H1 (cell line): ENCODE measurements around the gene THYN1. TPM values are rescaled to one million over a fixed set of nuclear protein-coding genes. Genes with fewer than 3 reads are reported as not detected.

Source experiments
- CTCF ChIA-PET: fragments of 300-600 bp; sonication (Branson Sonifier 250); formaldehyde crosslinking; loops from one replicate; lab custom pipeline; 2021; ENCODE audit not compliant: partially characterized antibody; lab: Charles Lee
- POLR2A ChIA-PET: fragments of 300-600 bp; sonication (Branson Sonifier 250); formaldehyde crosslinking; loops from one replicate; lab custom pipeline; 2021; ENCODE audit warnings: inconsistent platforms; ENCODE audit not compliant: partially characterized antibody; lab: Charles Lee
- DNase-seq, 2 experiments: peaks; one replicate each; pipeline versions ENCODE4 v3.0.0 to v3.0.0-alpha.2; 2010 to 2022; ENCODE audit warnings: low spot score in 2 of 2, low read depth in 1 of 2, mixed read lengths in 1 of 2
- FAIRE-seq: peaks from 2 replicates; lab custom pipeline; 2011; peaks lifted over from hg19 to GRCh38; lab: Jason Lieb, UNC
- H2AFZ ChIP-seq: 2 replicates; pipeline ENCODE4 v1.8.1; 2012; ENCODE audit warnings: low read length, inconsistent platforms
- H2AK5ac ChIP-seq: 2 replicates; pipeline ENCODE4 v1.6.1; 2013; ENCODE audit warnings: low read depth, low read length
- H2BK120ac ChIP-seq: replicated peaks from 2 replicates; pipeline ENCODE3; 2013; ENCODE audit warnings: low read depth, low read length, inconsistent platforms
- H2BK12ac ChIP-seq: 2 replicates; pipeline ENCODE4 v1.6.1; 2013; ENCODE audit warnings: low read depth, low read length
- H2BK15ac ChIP-seq: 2 replicates; pipeline ENCODE4 v1.6.1; 2013; ENCODE audit warnings: low read length
- H2BK20ac ChIP-seq: 2 replicates; pipeline ENCODE4 v1.6.1; 2013; ENCODE audit warnings: low read length
- H2BK5ac ChIP-seq: 2 replicates; pipeline ENCODE4 v1.6.1; 2013; ENCODE audit warnings: low read depth, low read length
- H3K14ac ChIP-seq: 2 replicates; pipeline ENCODE4 v1.6.1; 2013; ENCODE audit warnings: inconsistent platforms; ENCODE audit not compliant: insufficient read length
- H3K18ac ChIP-seq: 2 replicates; pipeline ENCODE4 v1.6.1; 2013; ENCODE audit warnings: low read length; ENCODE audit errors: extremely low read depth
- H3K23ac ChIP-seq: 2 replicates; pipeline ENCODE4 v1.6.1; 2013; ENCODE audit warnings: inconsistent platforms; ENCODE audit not compliant: insufficient read length
- H3K23me2 ChIP-seq: 2 replicates; pipeline ENCODE4 v1.6.1; 2013; ENCODE audit warnings: low read depth, low read length
- H3K27ac ChIP-seq: 2 replicates; pipeline ENCODE4 v1.6.1; 2011; ENCODE audit warnings: low read depth, low read length, inconsistent platforms
- H3K27me3 ChIP-seq, 4 experiments: replicated peaks in 1 of 4; 1 replicate in 1 of 4; 2 replicates in 3 of 4; pipeline versions ENCODE4 v1.6.1 to v1.8.1; 2011 to 2013; ENCODE audit warnings: low read length in 3 of 4, mild to moderate bottlenecking in 3 of 4, inconsistent platforms in 2 of 4, mixed read lengths in 2 of 4, moderate library complexity in 1 of 4; ENCODE audit not compliant: control insufficient read depth in 3 of 4, insufficient read depth in 3 of 4; ENCODE audit errors: extremely low read depth in 1 of 4
- H3K36me3 ChIP-seq, 4 experiments: 2 replicates each; pipeline versions ENCODE4 v1.6.1 to v1.8.1; 2011 to 2013; ENCODE audit warnings: mild to moderate bottlenecking in 4 of 4, low read length in 3 of 4, moderate library complexity in 2 of 4, control low read depth in 1 of 4, inconsistent platforms in 1 of 4; ENCODE audit not compliant: insufficient read depth in 4 of 4, control insufficient read depth in 2 of 4
- H3K4ac ChIP-seq: replicated peaks from 2 replicates; pipeline ENCODE3; 2013; ENCODE audit warnings: low read length, low read depth, mixed read lengths, inconsistent platforms; ENCODE audit not compliant: insufficient read length
- H3K4me1 ChIP-seq, 4 experiments: replicated peaks in 1 of 4; 1 replicate in 1 of 4; 2 replicates in 3 of 4; pipeline versions ENCODE4 v1.6.1 to v1.8.1; 2011 to 2013; ENCODE audit warnings: low read length in 3 of 4, inconsistent platforms in 2 of 4, mixed read lengths in 1 of 4; ENCODE audit not compliant: insufficient read depth in 4 of 4, control insufficient read depth in 3 of 4
- H3K4me2 ChIP-seq, 2 experiments: 2 replicates each; pipeline versions ENCODE4 v1.6.1 to v1.8.1; 2011 to 2013; ENCODE audit warnings: low read depth in 2 of 2, low read length in 2 of 2, control low read depth in 1 of 2, inconsistent platforms in 1 of 2, mild to moderate bottlenecking in 1 of 2; ENCODE audit not compliant: insufficient read depth in 1 of 2
- H3K4me3 ChIP-seq, 4 experiments: fragments of 200-600, 300-600 bp in 1 of 4; sonication (generic), shearing (Covaris generic), sonication (Bioruptor Twin) in 1 of 4; 2 replicates each; pipeline versions ENCODE4 v1.5.1 to v1.8.1; 2011 to 2016; ENCODE audit warnings: low read length in 4 of 4, low read depth in 3 of 4, control low read depth in 2 of 4, inconsistent platforms in 2 of 4, mild to moderate bottlenecking in 2 of 4, mixed read lengths in 1 of 4, moderate library complexity in 1 of 4; ENCODE audit not compliant: insufficient read depth in 2 of 4; ENCODE audit errors: extremely low read depth in 1 of 4
- H3K56ac ChIP-seq: replicated peaks from 2 replicates; pipeline ENCODE3; 2013; ENCODE audit warnings: low read depth, mild to moderate bottlenecking, mixed read lengths, low read length, inconsistent platforms; ENCODE audit not compliant: insufficient read length
- H3K79me1 ChIP-seq: 2 replicates; pipeline ENCODE4 v1.6.1; 2013; ENCODE audit warnings: low read depth, low read length, control low read depth
- H3K79me2 ChIP-seq, 2 experiments: 2 replicates each; pipeline versions ENCODE4 v1.6.1 to v1.8.1; 2012 to 2013; ENCODE audit warnings: low read length in 2 of 2, mild to moderate bottlenecking in 2 of 2, inconsistent platforms in 1 of 2; ENCODE audit not compliant: insufficient read depth in 2 of 2, control insufficient read depth in 1 of 2
- H3K9ac ChIP-seq, 4 experiments: replicated peaks in 1 of 4; 1 replicate in 1 of 4; 2 replicates in 3 of 4; pipeline versions ENCODE4 v1.6.1 to v1.8.1; 2011 to 2013; ENCODE audit warnings: low read depth in 3 of 4, low read length in 3 of 4, control low read depth in 2 of 4, mild to moderate bottlenecking in 2 of 4, moderate library complexity in 2 of 4, inconsistent platforms in 1 of 4; ENCODE audit errors: extremely low read depth in 1 of 4
- H3K9me3 ChIP-seq, 2 experiments: 2 replicates each; pipeline versions ENCODE4 v1.6.1 to v1.8.1; 2012 to 2013; ENCODE audit warnings: mild to moderate bottlenecking in 2 of 2, moderate library complexity in 2 of 2, control low read depth in 1 of 2, inconsistent platforms in 1 of 2, low read depth in 1 of 2, low read length in 1 of 2, mixed read lengths in 1 of 2; ENCODE audit not compliant: insufficient read depth in 2 of 2
- H4K20me1 ChIP-seq, 2 experiments: replicated peaks in 1 of 2; 2 replicates each; pipeline versions ENCODE3 to v1.8.1; 2011 to 2013; ENCODE audit warnings: inconsistent platforms in 2 of 2, low read length in 2 of 2, mild to moderate bottlenecking in 1 of 2; ENCODE audit not compliant: insufficient read depth in 2 of 2, control insufficient read depth in 1 of 2
- H4K5ac ChIP-seq: 2 replicates; pipeline ENCODE4 v1.6.1; 2013; ENCODE audit warnings: low read length, low read depth, mixed read lengths, inconsistent platforms; ENCODE audit not compliant: insufficient read length
- H4K8ac ChIP-seq: 2 replicates; pipeline ENCODE4 v1.8.0; 2013; ENCODE audit warnings: mild to moderate bottlenecking, moderate library complexity, low read length, inconsistent platforms; ENCODE audit not compliant: insufficient read depth; ENCODE audit errors: extremely low read depth
- H4K91ac ChIP-seq: replicated peaks from 2 replicates; pipeline ENCODE3; 2013; ENCODE audit warnings: low read length, mixed read lengths, inconsistent platforms; ENCODE audit not compliant: insufficient read length
- CBX5 ChIP-seq: fragments of 300-800, 300-1000 bp; sonication (generic); IDR thresholded peaks from 2 replicates; pipeline ENCODE4 v1.7.1; 2016; ENCODE audit warnings: antibody characterized with exemption, low read length, low read depth
- CBX8 ChIP-seq: fragments of 300-800, 300-1000 bp; sonication (generic); IDR thresholded peaks from 2 replicates; pipeline ENCODE4 v1.7.1; 2016; ENCODE audit warnings: low read depth, low read length, borderline replicate concordance
- KDM4A ChIP-seq: IDR thresholded peaks from one replicate; pipeline ENCODE4 v1.7.1; 2012; ENCODE audit warnings: low read depth, mild to moderate bottlenecking, moderate library complexity, low read length, inconsistent platforms; ENCODE audit not compliant: severe bottlenecking
- POLR2A ChIP-seq, 2 experiments: IDR thresholded peaks; 1 replicate in 1 of 2; 2 replicates in 1 of 2; pipeline ENCODE4 v1.6.1; 2011; ENCODE audit warnings: low read depth in 2 of 2, low read length in 2 of 2, mild to moderate bottlenecking in 2 of 2; ENCODE audit errors: control extremely low read depth in 1 of 2
- POLR2AphosphoS5 ChIP-seq: IDR thresholded peaks from 2 replicates; pipeline ENCODE4 v1.6.1; 2011; ENCODE audit warnings: low read depth, low read length
- SP1 ChIP-seq: IDR thresholded peaks from 2 replicates; pipeline ENCODE4 v1.6.1; 2011; ENCODE audit warnings: low read depth, low read length
- SRF ChIP-seq: IDR thresholded peaks from 2 replicates; pipeline ENCODE4 v1.6.1; 2011; ENCODE audit warnings: mild to moderate bottlenecking, low read depth, low read length, moderate library complexity
- TAF1 ChIP-seq: IDR thresholded peaks from 2 replicates; pipeline ENCODE4 v1.6.1; 2011; ENCODE audit warnings: mild to moderate bottlenecking, low read depth, low read length
- WGBS, 2 experiments: shearing (Covaris generic) in 1 of 2; methylation state at CpG; one replicate each; pipeline versions ENCODE4 v1.1.6 to v1.1.7; 2013 to 2015; ENCODE audit warnings: low lambda C conversion rate in 2 of 2, mixed read lengths in 2 of 2, inconsistent platforms in 1 of 2, low coverage in 1 of 2, missing lambda C conversion rate in 1 of 2; ENCODE audit not compliant: insufficient replicate concordance in 2 of 2, insufficient coverage in 1 of 2, insufficient read length in 1 of 2; ENCODE audit errors: extremely low coverage in 1 of 2, missing lambda C conversion rate in 1 of 2; 5-methylcytosine and 5-hydroxymethylcytosine counted together
- polyA plus RNA-seq, 7 experiments: library from polyadenylated mRNA; depleted of rRNA in 3 of 7; stranded (reverse) in 5 of 7; unstranded in 2 of 7; fragments of >200 nt in 5 of 7; fragments of 200-250 nt in 2 of 7; gene quantifications; 1 replicate in 5 of 7; 2 replicates in 1 of 7; 4 replicates in 1 of 7; pipeline versions ENCODE4 v1.2.1 to v1.2.3, GENCODE V29; 2011 to 2013; ENCODE audit warnings: missing spikeins in 2 of 7, mixed read lengths in 2 of 7
- total RNA-seq: library from RNA; stranded (reverse); fragmentation: NEBNext Ultra II Directional; extraction: Animal tissue kit (Norgen Biotek cat#: 25700); gene quantifications from 2 replicates; pipeline ENCODE4 v1.2.1, GENCODE V29; 2021

The THYN1 gene
- total and polyA plus RNA-seq, 2 of the 8 experiments (the other 6 are each of a cell fraction or from before 2014, with no cell fraction given) = 77.3 to 95.1 TPM

- no peak overlapping the region for H4K91ac ChIP-seq
- no peak overlapping the region for H3K4ac ChIP-seq
- H2AK5ac ChIP-seq = no peak overlapping the region; the same call in 1 of the 2 replicates
- H3K14ac ChIP-seq = no peak overlapping the region
- no peak overlapping the region for H2BK15ac ChIP-seq
- H3K9ac ChIP-seq = no peak overlapping the region; a peak in 1 of 7 replicates
- no peak overlapping the region for H3K23ac ChIP-seq
- H3K27ac ChIP-seq = no peak overlapping the region
- H3K4me3 ChIP-seq = no peak overlapping the region
- H3K56ac ChIP-seq = no peak overlapping the region
- H4K5ac ChIP-seq = no peak overlapping the region
- H3K4me2 ChIP-seq = no peak overlapping the region
- H3K18ac ChIP-seq = no peak overlapping the region
- H3K27me3 ChIP-seq = no peaks in the 10 kb centered on the region
- POLR2A ChIA-PET = interaction anchor here (1.2 to 9.2 kb wide), 3 partner anchors 11 to 16 kb away, joined by 3 to 76 read pairs (median 16); partner anchors contain the start of genes ACAD8, GLB1L3 and THYN1
- peaks cover 0 to 47% of the 10 kb centered on the region in 2 experiments; a peak in 3 of 4 replicates for H3K79me2 ChIP-seq
- 92% methylated on average over 7 of the region's 7 CpGs; no CpG with 5 or more reads in 1 of the 2 experiments for WGBS, 2 experiments
- H4K20me1 ChIP-seq = peaks cover 0 to 4% of the 10 kb centered on the region in 2 experiments
- no peak for DNase-seq
- H2BK20ac ChIP-seq = no peak overlapping the region
- H3K23me2 ChIP-seq = no peaks in the 10 kb centered on the region
- CTCF ChIA-PET = interaction anchor here (1.7 to 7.1 kb wide), 2 partner anchors 10 to 34 kb away, joined by 4 to 114 read pairs; partner anchors contain the start of gene GLB1L3
- no peak overlapping the region for H2BK12ac ChIP-seq
- H2AFZ ChIP-seq = no peak overlapping the region
- no peak for TF ChIP-seq CBX8
- TF ChIP-seq POLR2A (IDR thresholded peaks at IDR 0.05; ENCODE audit: control extremely low read depth in 1 of 2, low read depth in 2 of 2, low read length in 2 of 2) = no peak
- TF ChIP-seq POLR2AphosphoS5 = no peak
- no peak for TF ChIP-seq TAF1
- no peak for TF ChIP-seq SP1
- no peak for TF ChIP-seq SRF
- TF ChIP-seq CBX5 = no peak
- TF ChIP-seq KDM4A = no peak
- H3K9me3 ChIP-seq = no peaks in the 10 kb centered on the region
- no peak overlapping the region for H2BK5ac ChIP-seq
- no peak overlapping the region for H4K8ac ChIP-seq
- H2BK120ac ChIP-seq = no peak overlapping the region
- peaks cover 4 to 15% (median 10%) of the 10 kb centered on the region in 4 experiments for H3K4me1 ChIP-seq
- peaks cover 3 to 30% (median 14%) of the 10 kb centered on the region in 4 experiments; a peak in 7 of 8 replicates for H3K36me3 ChIP-seq
- peaks cover 2% of the 10 kb centered on the region; the same call in 1 of the 2 replicates for H3K79me1 ChIP-seq
- no peak for FAIRE-seq
Measured at GRCh38 chr11:134264966-134265764, 12.0 kb upstream of the THYN1 start.
